22Rv1 (cell line): ENCODE results near the gene MPC1L.
"Not testable (repeated sequence)": the region's sequence is repeated elsewhere in the genome, so short reads cannot be mapped to it uniquely, and the experiment has no call there.

Experiments
- ZFX ChIP-seq: fragments of 450-650 bp; IDR thresholded peaks from 2 replicates; pipeline ENCODE4 v1.6.1; 2017; ENCODE audit warnings: antibody characterized with exemption, borderline replicate concordance
- TF ChIP-seq, protein P1 (sequence below): fragments of 450-650 bp; IDR thresholded peaks from 2 replicates; pipeline ENCODE4 v1.5.1; 2017; ENCODE audit warnings: mild to moderate bottlenecking

DNA sequence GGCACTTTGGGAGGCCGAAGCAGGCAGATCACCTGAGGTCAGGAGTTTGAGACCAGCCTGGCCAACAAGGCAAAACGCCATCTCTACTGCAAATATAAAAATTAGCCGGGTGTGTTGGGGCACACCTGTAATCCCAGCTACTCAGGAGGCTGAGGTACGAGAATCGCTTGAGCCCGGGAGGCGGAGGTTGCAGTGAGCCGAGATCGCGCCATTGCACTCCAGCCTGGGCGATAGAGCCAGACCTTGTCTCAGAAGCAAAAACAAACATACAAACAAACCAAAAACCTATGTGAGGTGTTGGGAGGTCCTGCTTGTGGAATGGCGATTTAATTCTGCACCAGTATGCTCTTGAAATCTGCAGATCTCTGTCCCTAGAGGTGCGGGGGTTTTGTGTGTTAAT lies 41.0 kb upstream of the MPC1L start:
- TF ChIP-seq, protein P1, sequence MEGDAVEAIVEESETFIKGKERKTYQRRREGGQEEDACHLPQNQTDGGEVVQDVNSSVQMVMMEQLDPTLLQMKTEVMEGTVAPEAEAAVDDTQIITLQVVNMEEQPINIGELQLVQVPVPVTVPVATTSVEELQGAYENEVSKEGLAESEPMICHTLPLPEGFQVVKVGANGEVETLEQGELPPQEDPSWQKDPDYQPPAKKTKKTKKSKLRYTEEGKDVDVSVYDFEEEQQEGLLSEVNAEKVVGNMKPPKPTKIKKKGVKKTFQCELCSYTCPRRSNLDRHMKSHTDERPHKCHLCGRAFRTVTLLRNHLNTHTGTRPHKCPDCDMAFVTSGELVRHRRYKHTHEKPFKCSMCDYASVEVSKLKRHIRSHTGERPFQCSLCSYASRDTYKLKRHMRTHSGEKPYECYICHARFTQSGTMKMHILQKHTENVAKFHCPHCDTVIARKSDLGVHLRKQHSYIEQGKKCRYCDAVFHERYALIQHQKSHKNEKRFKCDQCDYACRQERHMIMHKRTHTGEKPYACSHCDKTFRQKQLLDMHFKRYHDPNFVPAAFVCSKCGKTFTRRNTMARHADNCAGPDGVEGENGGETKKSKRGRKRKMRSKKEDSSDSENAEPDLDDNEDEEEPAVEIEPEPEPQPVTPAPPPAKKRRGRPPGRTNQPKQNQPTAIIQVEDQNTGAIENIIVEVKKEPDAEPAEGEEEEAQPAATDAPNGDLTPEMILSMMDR = not testable (repeated sequence)
- TF ChIP-seq ZFX = not testable (repeated sequence)
